ENCODE results near the gene COPS6. TPM values are rescaled to one million over a fixed set of nuclear protein-coding genes. Genes with fewer than 3 reads are reported as not detected.
A peak's percentile ranks its signal among the peaks of the same experiment; 100 is the strongest.

The COPS6 gene
- 101 and 115 TPM in 2 replicates for total RNA-seq

GRCh38 chr7:100088621-100089457, at the start of gene COPS6:
COPS6 (plus strand) TSS chr7:100088969; CDS start chr7:100088991, 22 bp downstream.
- Mint-ChIP-seq H3K4me3 (peak within 1 kb of the TSS; percentile 90), H3K27ac (peak within 1 kb of the TSS; percentile 93), H3K4me1 (ENCODE audit: low read depth) (peaks cover 29% of the 10 kb centered on the region), H3K9me3 (no peaks in the 10 kb centered on the region), H3K27me3 (ENCODE audit: insufficient read depth) (peaks cover 6% of the 10 kb centered on the region), H3K36me3 (ENCODE audit: low read depth) (peaks cover 42% of the 10 kb centered on the region)
- peak; percentile 82 for DNase-seq (ENCODE audit: low spot score)
- intact Hi-C loops (cut with micrococcal nuclease) = loop anchor here (1.0 to 2.0 kb wide), 6 partner anchors 8 to 170 kb away; partner anchors contain the start of genes MBLAC1, TRIM4, ZKSCAN1 and ZNF3

GRCh38 chr7:100040575-100040974, 48.2 kb upstream of the COPS6 start:
- Mint-ChIP-seq H3K27me3 (ENCODE audit: insufficient read depth) (no peaks in the 10 kb centered on the region), H3K4me1 (ENCODE audit: low read depth) (peaks cover 20% of the 10 kb centered on the region), H3K4me3 (no peak overlapping the region), H3K9me3 (no peaks in the 10 kb centered on the region), H3K36me3 (ENCODE audit: low read depth) (peaks cover 19% of the 10 kb centered on the region), H3K27ac (no peak overlapping the region)
- DNase-seq (ENCODE audit: low spot score) = no peak
- intact Hi-C loops (cut with micrococcal nuclease) = no loop called here

- intact Hi-C loops (cut with micrococcal nuclease) = no loop called here
- Mint-ChIP-seq H3K9me3 (no peaks in the 10 kb centered on the region), H3K27ac (no peak overlapping the region), H3K4me3 (no peak overlapping the region), H3K27me3 (ENCODE audit: insufficient read depth) (no peaks in the 10 kb centered on the region), H3K4me1 (ENCODE audit: low read depth) (peaks cover 20% of the 10 kb centered on the region), H3K36me3 (ENCODE audit: low read depth) (peaks cover 7% of the 10 kb centered on the region)
- DNase-seq (ENCODE audit: low spot score) = no peak
Observed at GRCh38 chr7:100044718-100045117, 44.1 kb upstream of the COPS6 start.

- Mint-ChIP-seq H3K4me3 (peak overlapping the region; percentile 75), H3K27ac (peak overlapping the region; percentile 71), H3K4me1 (ENCODE audit: low read depth) (peaks cover 15% of the 10 kb centered on the region), H3K9me3 (no peaks in the 10 kb centered on the region), H3K36me3 (ENCODE audit: low read depth) (peaks cover 2% of the 10 kb centered on the region), H3K27me3 (ENCODE audit: insufficient read depth) (peaks cover 2% of the 10 kb centered on the region)
- intact Hi-C loops (cut with micrococcal nuclease) = loop anchor here (1.0 to 2.0 kb wide), 6 partner anchors 33 to 130 kb away; partner anchors contain the start of genes AP4M1, MBLAC1, MCM7 and TRIM4
- DNase-seq (ENCODE audit: low spot score) = no peak
Observed at GRCh38 chr7:100048680-100049079, 40.1 kb upstream of the COPS6 start.

- Mint-ChIP-seq H3K36me3 (ENCODE audit: low read depth) (peaks cover 2% of the 10 kb centered on the region), H3K4me3 (peak within 1 kb of the TSS; percentile 88), H3K27ac (peak within 1 kb of the TSS; percentile 92), H3K4me1 (ENCODE audit: low read depth) (peaks cover 13% of the 10 kb centered on the region), H3K27me3 (ENCODE audit: insufficient read depth) (peaks cover 2% of the 10 kb centered on the region), H3K9me3 (no peaks in the 10 kb centered on the region)
- peak; percentile 79 for DNase-seq (ENCODE audit: low spot score)
- intact Hi-C loops (cut with micrococcal nuclease) = loop anchor here (1.0 to 2.0 kb wide), 7 partner anchors 32 to 131 kb away; partner anchors contain the start of genes AP4M1, COPS6, MBLAC1 and MCM7
Observed at GRCh38 chr7:100049441-100050291, 39.1 kb upstream of the COPS6 start, which contains the start of gene ZSCAN21. ZSCAN21 (plus strand) TSS chr7:100049774; CDS start chr7:100057007, 7,233 bp downstream.

- H3K4me1 Mint-ChIP-seq (ENCODE audit: low read depth) = peaks cover 11% of the 10 kb centered on the region
- H3K36me3 Mint-ChIP-seq (ENCODE audit: low read depth) = peaks cover 2% of the 10 kb centered on the region
- H3K4me3 Mint-ChIP-seq = peak overlapping the region; percentile 49
- H3K27me3 Mint-ChIP-seq (ENCODE audit: insufficient read depth) = peaks cover 2% of the 10 kb centered on the region
- H3K9me3 Mint-ChIP-seq = no peaks in the 10 kb centered on the region
- intact Hi-C loops (cut with micrococcal nuclease) = loop anchor here (2.0 kb wide), 2 partner anchors 37 to 139 kb away; partner anchors contain the start of gene COPS6
- no peak for DNase-seq (ENCODE audit: low spot score)
- H3K27ac Mint-ChIP-seq = no peak overlapping the region
Observed at GRCh38 chr7:100051611-100052010, 37.2 kb upstream of the COPS6 start.

- Mint-ChIP-seq H3K4me3 (no peak overlapping the region), H3K36me3 (ENCODE audit: low read depth) (peaks cover 10% of the 10 kb centered on the region), H3K27ac (no peak overlapping the region), H3K9me3 (no peaks in the 10 kb centered on the region), H3K4me1 (ENCODE audit: low read depth) (peaks cover 11% of the 10 kb centered on the region), H3K27me3 (ENCODE audit: insufficient read depth) (peaks cover 2% of the 10 kb centered on the region)
- peak; percentile 16 for DNase-seq (ENCODE audit: low spot score)
- intact Hi-C loops (cut with micrococcal nuclease) = loop anchor here (1.0 to 2.0 kb wide), 2 partner anchors 59 to 140 kb away; no protein-coding TSS in a partner anchor
Observed at GRCh38 chr7:100053215-100053614, 35.6 kb upstream of the COPS6 start.

- no peaks in the 10 kb centered on the region for H3K4me1 Mint-ChIP-seq (ENCODE audit: low read depth)
- intact Hi-C loops (cut with micrococcal nuclease) = no loop called here
- no peak overlapping the region for H3K4me3 Mint-ChIP-seq
- no peaks in the 10 kb centered on the region for H3K9me3 Mint-ChIP-seq
- no peak overlapping the region for H3K27ac Mint-ChIP-seq
- H3K36me3 Mint-ChIP-seq (ENCODE audit: low read depth) = peaks cover 22% of the 10 kb centered on the region
- H3K27me3 Mint-ChIP-seq (ENCODE audit: insufficient read depth) = no peaks in the 10 kb centered on the region
- DNase-seq (ENCODE audit: low spot score) = no peak
Observed at GRCh38 chr7:100057006-100057405, 31.8 kb upstream of the COPS6 start.

GRCh38 chr7:100059251-100059739, 29.5 kb upstream of the COPS6 start:
- intact Hi-C loops (cut with micrococcal nuclease) = no loop called here
- DNase-seq (ENCODE audit: low spot score) = no peak
- no peaks in the 10 kb centered on the region for H3K4me1 Mint-ChIP-seq (ENCODE audit: low read depth)
- H3K36me3 Mint-ChIP-seq (ENCODE audit: low read depth) = peaks cover 31% of the 10 kb centered on the region
- H3K27ac Mint-ChIP-seq = no peak overlapping the region
- no peaks in the 10 kb centered on the region for H3K27me3 Mint-ChIP-seq (ENCODE audit: insufficient read depth)
- H3K4me3 Mint-ChIP-seq = no peak overlapping the region
- H3K9me3 Mint-ChIP-seq = no peaks in the 10 kb centered on the region

- no peak overlapping the region for H3K4me3 Mint-ChIP-seq
Observed at GRCh38 chr7:100061518-100062193, 27.1 kb upstream of the COPS6 start.

GRCh38 chr7:100063376-100063775, 25.4 kb upstream of the COPS6 start:
- H3K27me3 Mint-ChIP-seq (ENCODE audit: insufficient read depth) = no peaks in the 10 kb centered on the region
- intact Hi-C loops (cut with micrococcal nuclease) = no loop called here
- H3K4me3 Mint-ChIP-seq = no peak overlapping the region

More at GRCh38 chr7:100061518-100062193, 27.1 kb upstream of the COPS6 start:
- intact Hi-C loops (cut with micrococcal nuclease) = no loop called here
- Mint-ChIP-seq H3K9me3 (no peaks in the 10 kb centered on the region), H3K27ac (no peak overlapping the region), H3K4me1 (ENCODE audit: low read depth) (no peaks in the 10 kb centered on the region), H3K27me3 (ENCODE audit: insufficient read depth) (no peaks in the 10 kb centered on the region), H3K36me3 (ENCODE audit: low read depth) (peaks cover 37% of the 10 kb centered on the region)
- no peak for DNase-seq (ENCODE audit: low spot score)

GRCh38 chr7:100064162-100064561, 24.6 kb upstream of the COPS6 start:
- H3K9me3 Mint-ChIP-seq = no peaks in the 10 kb centered on the region
- DNase-seq (ENCODE audit: low spot score) = no peak
- no peak overlapping the region for H3K27ac Mint-ChIP-seq
- no peaks in the 10 kb centered on the region for H3K27me3 Mint-ChIP-seq (ENCODE audit: insufficient read depth)
- intact Hi-C loops (cut with micrococcal nuclease) = no loop called here
- peaks cover 31% of the 10 kb centered on the region for H3K36me3 Mint-ChIP-seq (ENCODE audit: low read depth)
- H3K4me3 Mint-ChIP-seq = no peak overlapping the region
- H3K4me1 Mint-ChIP-seq (ENCODE audit: low read depth) = no peaks in the 10 kb centered on the region

More at GRCh38 chr7:100063376-100063775, 25.4 kb upstream of the COPS6 start:
- Mint-ChIP-seq H3K4me1 (ENCODE audit: low read depth) (no peaks in the 10 kb centered on the region), H3K36me3 (ENCODE audit: low read depth) (peaks cover 33% of the 10 kb centered on the region), H3K9me3 (no peaks in the 10 kb centered on the region), H3K27ac (no peak overlapping the region)
- no peak for DNase-seq (ENCODE audit: low spot score)
